H9 (cell line): ENCODE measurements around the gene RAD18. TPM values are rescaled to one million over a fixed set of nuclear protein-coding genes. Genes with fewer than 3 reads are reported as not detected.

Experiments
- DNase-seq: peaks from one replicate; pipeline ENCODE4 v3.0.0-alpha.2; 2017
- H2AFZ ChIP-seq: one replicate; pipeline ENCODE4 v1.6.1; 2013; ENCODE audit warnings: mild to moderate bottlenecking, low read length, control low read depth, moderate library complexity
- H2AK5ac ChIP-seq: 2 replicates; pipeline ENCODE4 v1.6.1; 2013; ENCODE audit warnings: low read length, control low read depth, mixed read lengths; ENCODE audit not compliant: insufficient read length
- H2BK120ac ChIP-seq: one replicate; pipeline ENCODE4 v1.6.1; 2013; ENCODE audit warnings: low read depth, mild to moderate bottlenecking, low read length, control low read depth, inconsistent platforms; ENCODE audit not compliant: poor library complexity, severe bottlenecking
- H2BK12ac ChIP-seq: 2 replicates; pipeline ENCODE4 v1.6.1; 2013; ENCODE audit warnings: low read length, control low read depth, mixed read lengths, low read depth; ENCODE audit not compliant: insufficient read length
- H2BK15ac ChIP-seq: 2 replicates; pipeline ENCODE4 v1.6.1; 2013; ENCODE audit warnings: low read depth, low read length, control low read depth
- H2BK20ac ChIP-seq: one replicate; pipeline ENCODE4 v1.6.1; 2013; ENCODE audit warnings: low read depth, mild to moderate bottlenecking, low read length, control low read depth, inconsistent platforms; ENCODE audit not compliant: poor library complexity, severe bottlenecking
- H2BK5ac ChIP-seq: 2 replicates; pipeline ENCODE4 v1.6.1; 2013; ENCODE audit warnings: low read length, control low read depth, mixed read lengths; ENCODE audit not compliant: insufficient read length
- H3K14ac ChIP-seq: 2 replicates; pipeline ENCODE4 v1.6.1; 2013; ENCODE audit warnings: low read length, control low read depth; ENCODE audit not compliant: insufficient read depth
- H3K18ac ChIP-seq: 2 replicates; pipeline ENCODE4 v1.6.1; 2013; ENCODE audit warnings: low read depth, mild to moderate bottlenecking, mixed read lengths, low read length, control low read depth; ENCODE audit not compliant: insufficient read length
- H3K23ac ChIP-seq: 2 replicates; pipeline ENCODE4 v1.6.1; 2013; ENCODE audit warnings: low read length, control low read depth, mixed read lengths, low read depth; ENCODE audit not compliant: insufficient read length
- H3K23me2 ChIP-seq: 2 replicates; pipeline ENCODE4 v1.6.1; 2013; ENCODE audit warnings: low read depth, mild to moderate bottlenecking, mixed read lengths, low read length, control low read depth; ENCODE audit not compliant: insufficient read length, poor library complexity, severe bottlenecking
- H3K27ac ChIP-seq: 2 replicates; pipeline ENCODE4 v1.5.1; 2013; ENCODE audit warnings: low read length, control low read depth, mixed read lengths, low read depth; ENCODE audit not compliant: insufficient read length
- H3K27me3 ChIP-seq: 2 replicates; pipeline ENCODE4 v1.6.1; 2013; ENCODE audit warnings: low read length, control low read depth, inconsistent platforms; ENCODE audit not compliant: insufficient read depth
- H3K4ac ChIP-seq: 2 replicates; pipeline ENCODE4 v1.6.1; 2013; ENCODE audit warnings: low read depth, mild to moderate bottlenecking, control low read depth, inconsistent platforms, low read length, moderate library complexity
- H3K4me1 ChIP-seq: 2 replicates; pipeline ENCODE4 v1.6.1; 2013; ENCODE audit warnings: low read length, control low read depth, inconsistent platforms; ENCODE audit not compliant: insufficient read depth
- H3K4me2 ChIP-seq: 2 replicates; pipeline ENCODE4 v1.6.1; 2013; ENCODE audit warnings: low read length, control low read depth, mixed read lengths; ENCODE audit not compliant: insufficient read length, insufficient read depth
- H3K56ac ChIP-seq: 2 replicates; pipeline ENCODE4 v1.6.1; 2013; ENCODE audit warnings: low read depth, mild to moderate bottlenecking, mixed read lengths, low read length, control low read depth; ENCODE audit not compliant: insufficient read length
- H3K79me1 ChIP-seq: 2 replicates; pipeline ENCODE4 v1.6.1; 2013; ENCODE audit warnings: low read depth, mild to moderate bottlenecking, moderate library complexity, low read length, control low read depth, inconsistent platforms; ENCODE audit not compliant: insufficient read depth, poor library complexity, severe bottlenecking
- H3K79me2 ChIP-seq: 2 replicates; pipeline ENCODE4 v1.6.1; 2013; ENCODE audit warnings: low read length, control low read depth, inconsistent platforms; ENCODE audit not compliant: insufficient read depth
- H3K9ac ChIP-seq: 2 replicates; pipeline ENCODE4 v1.6.1; 2013; ENCODE audit warnings: low read length, control low read depth, mixed read lengths; ENCODE audit not compliant: insufficient read length; ENCODE audit errors: extremely low read depth
- H3K9me3 ChIP-seq: one replicate; pipeline ENCODE4 v1.6.1; 2013; ENCODE audit warnings: low read depth, low read length, inconsistent platforms; ENCODE audit not compliant: control insufficient read depth
- H3T11ph ChIP-seq: one replicate; pipeline ENCODE4 v1.6.1; 2013; ENCODE audit warnings: mild to moderate bottlenecking, low read length, control low read depth, inconsistent platforms
- H4K20me1 ChIP-seq: one replicate; pipeline ENCODE4 v1.6.1; 2013; ENCODE audit not compliant: control insufficient read depth, insufficient read length, insufficient read depth
- H4K5ac ChIP-seq: 2 replicates; pipeline ENCODE4 v1.6.1; 2013; ENCODE audit warnings: low read depth, mild to moderate bottlenecking, mixed read lengths, low read length, control low read depth; ENCODE audit not compliant: insufficient read length
- H4K8ac ChIP-seq: replicated peaks from 2 replicates; pipeline ENCODE4 v1.6.1; 2013; ENCODE audit warnings: low read length, control low read depth, mixed read lengths, low read depth; ENCODE audit not compliant: insufficient read length
- H4K91ac ChIP-seq: 2 replicates; pipeline ENCODE4 v1.6.1; 2013; ENCODE audit warnings: low read depth, mild to moderate bottlenecking, moderate library complexity, mixed read lengths, low read length, control low read depth; ENCODE audit not compliant: insufficient read length
- H3K27ac Mint-ChIP-seq, 3 experiments: 2 replicates in 2 of 3; 3 replicates in 1 of 3; pipeline ENCODE4 v1.8.0; 2020 to 2021; ENCODE audit warnings: mixed read lengths in 3 of 3, mild to moderate bottlenecking in 1 of 3, moderate library complexity in 1 of 3
- H3K27me3 Mint-ChIP-seq: 2 replicates; pipeline ENCODE4 v1.8.0; 2021; ENCODE audit warnings: low read depth, mild to moderate bottlenecking, moderate library complexity, mixed read lengths
- H3K36me3 Mint-ChIP-seq, 3 experiments: 2 replicates in 2 of 3; 3 replicates in 1 of 3; pipeline ENCODE4 v1.8.0; 2020 to 2021; ENCODE audit warnings: low read depth in 3 of 3, mixed read lengths in 3 of 3; ENCODE audit not compliant: insufficient read depth in 1 of 3
- H3K4me1 Mint-ChIP-seq, 2 experiments: 2 replicates each; pipeline ENCODE4 v1.8.0; 2020; ENCODE audit warnings: mixed read lengths in 2 of 2
- H3K4me3 Mint-ChIP-seq, 2 experiments: 2 replicates in 1 of 2; 3 replicates in 1 of 2; pipeline ENCODE4 v1.8.0; 2020 to 2021; ENCODE audit warnings: mild to moderate bottlenecking in 2 of 2, mixed read lengths in 2 of 2, moderate library complexity in 1 of 2
- H3K9me3 Mint-ChIP-seq, 2 experiments: 2 replicates in 1 of 2; 3 replicates in 1 of 2; pipeline ENCODE4 v1.8.0; 2020; ENCODE audit warnings: mild to moderate bottlenecking in 2 of 2, mixed read lengths in 2 of 2, moderate library complexity in 1 of 2
- total RNA-seq: library from RNA; stranded (reverse); gene quantifications from 2 replicates; pipeline ENCODE4 v1.2.1, GENCODE V29; 2021
- TF ChIP-seq, protein P1 (sequence below): fragments of 200-600 bp; sonication (generic); conservative IDR thresholded peaks from 3 replicates; pipeline ENCODE4 v1.8.0; 2021; ENCODE audit warnings: antibody characterized with exemption, mild to moderate bottlenecking

RAD18 gene
- total RNA-seq, 1 experiment from 2014 or later: 27.8 TPM

DNA sequence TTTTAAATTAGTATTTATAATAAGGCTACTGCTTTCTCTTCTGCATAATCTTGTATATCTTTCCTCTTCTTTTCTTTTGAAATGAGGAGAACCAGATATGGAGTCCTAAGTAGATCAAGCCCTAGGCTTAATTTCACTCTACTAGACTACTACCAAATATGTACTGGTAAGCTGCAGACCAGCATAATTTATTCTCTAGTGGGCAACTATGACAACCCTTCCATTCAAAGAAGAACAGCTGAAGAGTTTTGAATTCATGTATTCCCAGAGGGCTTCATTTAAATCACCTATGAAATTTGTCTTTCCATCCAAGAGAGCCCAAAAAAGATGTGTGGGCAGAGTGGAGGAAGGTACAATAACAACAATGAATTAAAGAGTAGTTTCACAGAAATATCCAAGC lies 10.0 kb downstream of the RAD18 start:
- Mint-ChIP-seq H3K4me1 (peaks cover 11 to 17% of the 10 kb centered on the region in 2 experiments), H3K4me3 (no peak overlapping the region), H3K9me3 (no peaks in the 10 kb centered on the region), H3K36me3 (peaks cover 0 to 20% (median 13%) of the 10 kb centered on the region in 3 experiments; a peak in 6 of 7 replicates), H3K27ac (no peak overlapping the region), H3K27me3 (no peaks in the 10 kb centered on the region)
- Histone ChIP-seq H2AFZ (no peak overlapping the region), H4K5ac (no peak overlapping the region), H2BK12ac (no peak overlapping the region), H3K27ac (no peak overlapping the region), H3K23ac (no peak overlapping the region), H3K18ac (no peak overlapping the region), H3T11ph (no peak overlapping the region), H3K56ac (no peak overlapping the region), H3K79me1 (no peaks in the 10 kb centered on the region), H2BK120ac (no peak overlapping the region), H2BK20ac (no peak overlapping the region), H3K4me1 (no peaks in the 10 kb centered on the region), H3K9me3 (no peaks in the 10 kb centered on the region), H3K79me2 (no peaks in the 10 kb centered on the region), H3K23me2 (no peaks in the 10 kb centered on the region), H3K4ac (no peak overlapping the region), H3K9ac (no peak overlapping the region), H2AK5ac (no peak overlapping the region), H4K20me1 (no peaks in the 10 kb centered on the region), H3K27me3 (no peaks in the 10 kb centered on the region), H4K91ac (no peak overlapping the region), H2BK15ac (no peak overlapping the region), H3K4me2 (no peak overlapping the region), H3K14ac (no peak overlapping the region), H2BK5ac (no peak overlapping the region), H4K8ac (no peak overlapping the region)
- TF ChIP-seq, protein P1, sequence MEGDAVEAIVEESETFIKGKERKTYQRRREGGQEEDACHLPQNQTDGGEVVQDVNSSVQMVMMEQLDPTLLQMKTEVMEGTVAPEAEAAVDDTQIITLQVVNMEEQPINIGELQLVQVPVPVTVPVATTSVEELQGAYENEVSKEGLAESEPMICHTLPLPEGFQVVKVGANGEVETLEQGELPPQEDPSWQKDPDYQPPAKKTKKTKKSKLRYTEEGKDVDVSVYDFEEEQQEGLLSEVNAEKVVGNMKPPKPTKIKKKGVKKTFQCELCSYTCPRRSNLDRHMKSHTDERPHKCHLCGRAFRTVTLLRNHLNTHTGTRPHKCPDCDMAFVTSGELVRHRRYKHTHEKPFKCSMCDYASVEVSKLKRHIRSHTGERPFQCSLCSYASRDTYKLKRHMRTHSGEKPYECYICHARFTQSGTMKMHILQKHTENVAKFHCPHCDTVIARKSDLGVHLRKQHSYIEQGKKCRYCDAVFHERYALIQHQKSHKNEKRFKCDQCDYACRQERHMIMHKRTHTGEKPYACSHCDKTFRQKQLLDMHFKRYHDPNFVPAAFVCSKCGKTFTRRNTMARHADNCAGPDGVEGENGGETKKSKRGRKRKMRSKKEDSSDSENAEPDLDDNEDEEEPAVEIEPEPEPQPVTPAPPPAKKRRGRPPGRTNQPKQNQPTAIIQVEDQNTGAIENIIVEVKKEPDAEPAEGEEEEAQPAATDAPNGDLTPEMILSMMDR: no peak
- no peak for DNase-seq
